Neural crest cell (in vitro differentiated cells): ENCODE data around the gene MIXL1. TPM values are rescaled to one million over a fixed set of nuclear protein-coding genes. Genes with fewer than 3 reads are reported as not detected.

Source experiments
- DNase-seq: peaks from one replicate; pipeline ENCODE4 v3.0.0; 2021; ENCODE audit warnings: low read depth, mixed read lengths, low spot score
- H3K27ac Mint-ChIP-seq: one replicate; pipeline ENCODE4 v1.8.0; 2021; ENCODE audit warnings: mild to moderate bottlenecking, mixed read lengths; ENCODE audit not compliant: unreplicated experiment
- H3K27me3 Mint-ChIP-seq: 2 replicates; pipeline ENCODE4 v1.8.0; 2021; ENCODE audit warnings: low read depth, mild to moderate bottlenecking, mixed read lengths
- H3K36me3 Mint-ChIP-seq: 2 replicates; pipeline ENCODE4 v1.8.0; 2021; ENCODE audit warnings: low read depth, mild to moderate bottlenecking, mixed read lengths
- H3K4me1 Mint-ChIP-seq: 2 replicates; pipeline ENCODE4 v1.8.0; 2021; ENCODE audit warnings: mixed read lengths
- H3K4me3 Mint-ChIP-seq: one replicate; pipeline ENCODE4 v1.8.0; 2021; ENCODE audit warnings: mild to moderate bottlenecking, mixed read lengths
- H3K9me3 Mint-ChIP-seq: 2 replicates; pipeline ENCODE4 v1.8.0; 2021; ENCODE audit warnings: mixed read lengths
- total RNA-seq: library from RNA; stranded (reverse); gene quantifications from 2 replicates; pipeline ENCODE4 v1.2.1, GENCODE V29; 2021
- TF ChIP-seq, protein P1 (sequence below): fragments of 200-600 bp; sonication (generic); conservative IDR thresholded peaks from 2 replicates; pipeline ENCODE4 v1.5.0; 2021; ENCODE audit warnings: antibody characterized with exemption, mild to moderate bottlenecking

The MIXL1 gene
- total RNA-seq, 1 donor from 2014 or later, result 0.37 TPM

GRCh38 chr1:226223786-226224244, 351 bp downstream of the MIXL1 start:
- Mint-ChIP-seq H3K36me3 (peaks cover 4% of the 10 kb centered on the region), H3K9me3 (no peaks in the 10 kb centered on the region), H3K4me1 (peaks cover 5% of the 10 kb centered on the region), H3K27ac (no peak overlapping the region), H3K27me3 (peaks cover 53% of the 10 kb centered on the region), H3K4me3 (peak overlapping the region; percentile 86)
- TF ChIP-seq, protein P1, sequence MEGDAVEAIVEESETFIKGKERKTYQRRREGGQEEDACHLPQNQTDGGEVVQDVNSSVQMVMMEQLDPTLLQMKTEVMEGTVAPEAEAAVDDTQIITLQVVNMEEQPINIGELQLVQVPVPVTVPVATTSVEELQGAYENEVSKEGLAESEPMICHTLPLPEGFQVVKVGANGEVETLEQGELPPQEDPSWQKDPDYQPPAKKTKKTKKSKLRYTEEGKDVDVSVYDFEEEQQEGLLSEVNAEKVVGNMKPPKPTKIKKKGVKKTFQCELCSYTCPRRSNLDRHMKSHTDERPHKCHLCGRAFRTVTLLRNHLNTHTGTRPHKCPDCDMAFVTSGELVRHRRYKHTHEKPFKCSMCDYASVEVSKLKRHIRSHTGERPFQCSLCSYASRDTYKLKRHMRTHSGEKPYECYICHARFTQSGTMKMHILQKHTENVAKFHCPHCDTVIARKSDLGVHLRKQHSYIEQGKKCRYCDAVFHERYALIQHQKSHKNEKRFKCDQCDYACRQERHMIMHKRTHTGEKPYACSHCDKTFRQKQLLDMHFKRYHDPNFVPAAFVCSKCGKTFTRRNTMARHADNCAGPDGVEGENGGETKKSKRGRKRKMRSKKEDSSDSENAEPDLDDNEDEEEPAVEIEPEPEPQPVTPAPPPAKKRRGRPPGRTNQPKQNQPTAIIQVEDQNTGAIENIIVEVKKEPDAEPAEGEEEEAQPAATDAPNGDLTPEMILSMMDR, result peak; percentile 27
- DNase-seq, result peak; percentile 23

DNA sequence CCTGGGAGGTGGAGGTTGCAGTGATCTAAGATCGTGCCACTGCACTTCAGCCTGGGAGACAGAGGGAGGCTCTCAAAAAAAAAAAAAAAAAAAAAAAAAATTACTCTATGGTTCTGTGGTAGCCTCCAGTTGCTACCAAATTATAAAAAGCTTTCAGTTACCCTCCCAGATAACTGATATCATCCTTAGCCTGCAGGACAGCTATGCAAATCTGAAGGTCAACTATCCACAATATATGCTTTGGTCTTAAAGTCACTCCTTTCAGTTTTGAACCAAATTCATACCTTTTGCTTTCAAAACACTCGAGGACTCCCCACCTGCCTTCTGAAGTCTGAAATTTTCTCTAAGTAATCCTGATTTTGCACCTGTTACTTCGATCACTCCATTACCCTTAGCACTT, 3.1 kb downstream of the MIXL1 start:
- no peak for DNase-seq
- H3K4me1 Mint-ChIP-seq, result peaks cover 5% of the 10 kb centered on the region
- no peaks in the 10 kb centered on the region for H3K9me3 Mint-ChIP-seq
- no peak overlapping the region for H3K4me3 Mint-ChIP-seq
- H3K27me3 Mint-ChIP-seq, result peaks cover 41% of the 10 kb centered on the region
- no peak overlapping the region for H3K27ac Mint-ChIP-seq
- H3K36me3 Mint-ChIP-seq, result peaks cover 6% of the 10 kb centered on the region
- TF ChIP-seq, protein P1, result no peak

DNA sequence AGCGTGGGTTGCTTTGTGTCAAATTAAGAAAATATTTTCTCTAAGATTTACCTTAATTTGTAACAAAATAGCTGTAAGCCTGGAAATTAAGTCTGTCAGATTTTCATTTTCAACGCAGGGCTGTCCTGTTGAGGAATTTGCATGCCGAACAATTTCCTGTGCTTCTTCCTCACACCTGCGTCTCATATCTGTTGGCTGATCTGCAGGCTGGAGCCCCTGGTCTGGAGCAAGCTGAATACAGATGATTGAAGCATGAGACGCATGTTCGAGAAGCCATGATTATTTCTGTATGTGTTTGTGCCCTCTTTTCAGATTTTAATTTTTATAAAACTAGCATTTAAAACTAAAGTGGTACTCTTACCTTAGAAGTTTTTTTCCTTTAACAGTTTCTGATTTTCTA, 9.8 kb downstream of the MIXL1 start:
- peaks cover 6% of the 10 kb centered on the region for H3K36me3 Mint-ChIP-seq
- no peaks in the 10 kb centered on the region for H3K4me1 Mint-ChIP-seq
- no peaks in the 10 kb centered on the region for H3K9me3 Mint-ChIP-seq
- DNase-seq, result no peak
- H3K27me3 Mint-ChIP-seq, result no peaks in the 10 kb centered on the region
- no peak overlapping the region for H3K4me3 Mint-ChIP-seq
- TF ChIP-seq, protein P1, result no peak
- no peak overlapping the region for H3K27ac Mint-ChIP-seq

DNA sequence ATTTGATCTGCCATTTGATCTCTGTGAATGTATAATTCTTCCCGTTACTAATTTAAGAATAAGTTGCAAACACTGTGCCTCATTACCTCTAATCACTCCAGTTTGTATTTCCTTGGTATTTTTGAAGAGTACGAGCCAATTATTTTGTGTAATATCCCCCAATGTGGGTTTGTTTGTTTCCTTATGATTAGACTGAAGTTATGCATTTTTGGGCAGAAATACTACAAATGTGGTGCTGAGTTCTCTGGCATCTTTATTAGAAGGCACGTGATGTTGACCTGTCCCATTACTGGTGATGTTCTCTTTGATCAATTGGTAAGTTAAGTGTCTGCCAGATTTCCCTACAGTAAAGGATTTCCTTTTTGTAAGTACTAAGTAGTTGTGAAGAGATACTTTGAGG, 10.3 kb downstream of the MIXL1 start:
- TF ChIP-seq, protein P1, result no peak
- DNase-seq, result no peak
- no peaks in the 10 kb centered on the region for H3K4me1 Mint-ChIP-seq
- H3K9me3 Mint-ChIP-seq, result no peaks in the 10 kb centered on the region
- no peak overlapping the region for H3K4me3 Mint-ChIP-seq
- peaks cover 6% of the 10 kb centered on the region for H3K36me3 Mint-ChIP-seq
- H3K27me3 Mint-ChIP-seq, result no peaks in the 10 kb centered on the region
- H3K27ac Mint-ChIP-seq, result no peak overlapping the region

- no peaks in the 10 kb centered on the region for H3K9me3 Mint-ChIP-seq
- TF ChIP-seq, protein P1, result no peak
- peaks cover 3% of the 10 kb centered on the region for H3K36me3 Mint-ChIP-seq
- no peaks in the 10 kb centered on the region for H3K4me1 Mint-ChIP-seq
- DNase-seq, result no peak
- H3K27me3 Mint-ChIP-seq, result no peaks in the 10 kb centered on the region
- no peak overlapping the region for H3K4me3 Mint-ChIP-seq
- no peak overlapping the region for H3K27ac Mint-ChIP-seq
Measured at GRCh38 chr1:226236826-226237225, 13.4 kb downstream of the MIXL1 start.

DNA sequence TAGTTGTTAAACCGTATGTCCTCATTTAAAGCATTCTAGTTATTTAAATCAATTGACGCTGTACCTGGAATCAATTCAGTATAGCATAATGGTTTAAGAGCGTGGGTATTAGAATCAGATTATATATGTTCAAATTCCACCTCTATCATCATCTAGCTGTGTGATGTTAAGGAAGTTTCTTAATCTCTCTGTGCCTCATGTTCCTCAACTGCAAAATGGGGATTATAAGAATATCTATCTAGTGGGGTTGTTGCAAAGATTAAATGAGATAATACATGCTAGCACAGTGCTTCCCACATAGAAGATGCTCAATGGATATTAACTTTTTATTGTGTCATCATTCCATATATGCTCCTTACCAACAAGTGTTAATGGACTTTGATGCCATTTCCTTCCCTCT, 16.0 kb downstream of the MIXL1 start:
- Mint-ChIP-seq H3K9me3 (no peaks in the 10 kb centered on the region), H3K27me3 (no peaks in the 10 kb centered on the region), H3K4me1 (no peaks in the 10 kb centered on the region), H3K27ac (no peak overlapping the region), H3K36me3 (peaks cover 3% of the 10 kb centered on the region), H3K4me3 (no peak overlapping the region)
- TF ChIP-seq, protein P1, result no peak
- no peak for DNase-seq
